ENCODE measurements around the gene GRAP. TPM values are rescaled to one million over a fixed set of nuclear protein-coding genes. Genes with fewer than 3 reads are reported as not detected.

Gene GRAP
- total RNA-seq, 1 experiment from 2014 or later = not detected

DNA sequence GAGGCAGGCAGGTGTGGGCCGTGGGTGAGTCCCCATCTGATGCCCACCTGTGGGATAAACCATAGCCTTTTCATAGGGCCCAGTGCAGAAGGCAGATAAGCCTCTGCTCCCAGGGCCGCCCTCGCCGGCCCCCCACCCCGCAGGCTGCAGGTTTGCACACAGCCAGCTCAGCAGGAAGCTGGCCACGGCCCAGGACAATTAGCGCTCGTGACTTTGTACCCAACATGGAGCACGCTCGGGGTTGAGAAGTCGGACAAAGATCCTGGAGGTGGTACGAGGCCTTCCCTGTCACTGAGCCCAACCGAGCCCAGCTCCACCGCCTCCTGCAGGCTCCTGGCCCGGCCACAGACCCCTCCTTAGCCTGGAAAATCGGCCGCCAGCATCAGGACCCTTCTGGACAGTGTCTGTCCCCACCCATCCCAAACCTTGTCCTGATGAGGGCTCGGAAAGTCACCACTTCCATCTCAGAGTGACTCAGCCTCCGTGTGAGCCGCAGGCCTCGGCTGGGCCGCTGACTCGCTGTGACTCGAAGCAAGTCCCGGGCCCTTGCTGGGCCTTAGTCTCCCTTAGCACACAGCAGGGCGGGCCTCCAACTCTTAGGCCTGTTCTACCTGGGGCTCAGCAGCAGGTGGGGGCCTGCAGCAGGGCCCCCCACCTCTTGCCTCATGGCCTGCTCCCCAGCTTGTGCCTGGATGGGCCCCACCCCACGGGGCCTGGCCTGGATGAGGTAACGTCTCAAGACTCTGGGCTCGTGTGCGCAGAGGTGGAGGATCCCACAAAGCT lies 64.9 kb downstream of the GRAP start:
- Histone ChIP-seq H4K20me1 (ENCODE audit: low read length) (no peaks in the 10 kb centered on the region), H3K4me3 (ENCODE audit: low read length) (no peak overlapping the region), H3K27ac (ENCODE audit: low read length) (peak overlapping the region; percentile 40), H3K9ac (ENCODE audit: low read length) (peak overlapping the region; percentile 54), H3K9me2 (replicated peaks; ENCODE audit: low read length) (no peaks in the 10 kb centered on the region), H3K4me2 (ENCODE audit: low read length) (no peak overlapping the region), H2AFZ (ENCODE audit: low read length) (peak overlapping the region; percentile 68), H3K36me3 (ENCODE audit: low read depth, low read length) (no peaks in the 10 kb centered on the region), H3K4me1 (ENCODE audit: insufficient read depth, low read length) (peaks cover 17% of the 10 kb centered on the region), H3K79me2 (ENCODE audit: low read length) (no peaks in the 10 kb centered on the region), H3F3A (ENCODE audit: low read length, unreplicated experiment) (no peaks in the 10 kb centered on the region), H3K27me3 (ENCODE audit: low read length) (no peaks in the 10 kb centered on the region), H3K9me3 (ENCODE audit: low read length) (no peaks in the 10 kb centered on the region)
- DNase-seq = peak; percentile 81
- intact Hi-C loops (cut with micrococcal nuclease) = no loop called here
- POLR2A ChIA-PET (ENCODE audit: unreplicated experiment) = no interaction called here
- CTCF ChIA-PET = no interaction called here
- no TSS peak for BruUV-seq (replicated peaks)
- peak; percentile 89 for ATAC-seq
- no peak for TF ChIP-seq EZH2 (IDR thresholded peaks at IDR 0.05; ENCODE audit: low read length, unreplicated experiment)
- no peak for TF ChIP-seq EZH2phosphoT487 (IDR thresholded peaks at IDR 0.05; ENCODE audit: borderline replicate concordance, low read length)
- TF ChIP-seq CTCF (conservative IDR thresholded peaks at IDR 0.05; ENCODE audit: low read depth, low read length) = no peak

- Histone ChIP-seq H3K9me2 (replicated peaks; ENCODE audit: low read length) (no peaks in the 10 kb centered on the region), H3K4me1 (ENCODE audit: insufficient read depth, low read length) (peaks cover 17% of the 10 kb centered on the region), H3K27ac (ENCODE audit: low read length) (peak overlapping the region; percentile 40), H3K27me3 (ENCODE audit: low read length) (no peaks in the 10 kb centered on the region), H3F3A (ENCODE audit: low read length, unreplicated experiment) (no peaks in the 10 kb centered on the region), H3K36me3 (ENCODE audit: low read depth, low read length) (no peaks in the 10 kb centered on the region), H3K4me2 (ENCODE audit: low read length) (no peak overlapping the region), H2AFZ (ENCODE audit: low read length) (peak overlapping the region; percentile 68), H3K4me3 (ENCODE audit: low read length) (no peak overlapping the region), H3K9ac (ENCODE audit: low read length) (0 out of 2 replicates have a peak overlapping the region, but pooled peaks have one; percentile 54), H4K20me1 (ENCODE audit: low read length) (no peaks in the 10 kb centered on the region), H3K79me2 (ENCODE audit: low read length) (no peaks in the 10 kb centered on the region), H3K9me3 (ENCODE audit: low read length) (no peaks in the 10 kb centered on the region)
- TF ChIP-seq EZH2 (IDR thresholded peaks at IDR 0.05; ENCODE audit: low read length, unreplicated experiment) = no peak
- no peak for TF ChIP-seq CTCF (conservative IDR thresholded peaks at IDR 0.05; ENCODE audit: low read depth, low read length)
- TF ChIP-seq EZH2phosphoT487 (IDR thresholded peaks at IDR 0.05; ENCODE audit: borderline replicate concordance, low read length) = no peak
- intact Hi-C loops (cut with micrococcal nuclease) = no loop called here
- ChIA-PET CTCF (no interaction called here), POLR2A (ENCODE audit: unreplicated experiment) (no interaction called here)
- no peak for DNase-seq
- peak; percentile 21 for ATAC-seq
- BruUV-seq (replicated peaks) = no TSS peak
Observed at GRCh38 chr17:18981335-18981641, 65.5 kb downstream of the GRAP start.

- no peak overlapping the region for H3K4me3 ChIP-seq (ENCODE audit: low read length)
- peaks cover 17% of the 10 kb centered on the region for H3K4me1 ChIP-seq (ENCODE audit: insufficient read depth, low read length)
- DNase-seq = no peak
- TF ChIP-seq EZH2 (IDR thresholded peaks at IDR 0.05; ENCODE audit: low read length, unreplicated experiment) (no peak), EZH2phosphoT487 (IDR thresholded peaks at IDR 0.05; ENCODE audit: borderline replicate concordance, low read length) (no peak), CTCF (conservative IDR thresholded peaks at IDR 0.05; ENCODE audit: low read depth, low read length) (no peak)
- H3K79me2 ChIP-seq (ENCODE audit: low read length) = no peaks in the 10 kb centered on the region
- ATAC-seq = no peak
- H3K9me3 ChIP-seq (ENCODE audit: low read length) = no peaks in the 10 kb centered on the region
- no peaks in the 10 kb centered on the region for H3F3A ChIP-seq (ENCODE audit: low read length, unreplicated experiment)
- CTCF ChIA-PET = no interaction called here
- H3K9ac ChIP-seq (ENCODE audit: low read length) = no peak overlapping the region
- H4K20me1 ChIP-seq (ENCODE audit: low read length) = no peaks in the 10 kb centered on the region
- no TSS peak for BruUV-seq (replicated peaks)
- H3K27me3 ChIP-seq (ENCODE audit: low read length) = no peaks in the 10 kb centered on the region
- no peaks in the 10 kb centered on the region for H3K9me2 ChIP-seq (replicated peaks; ENCODE audit: low read length)
- intact Hi-C loops (cut with micrococcal nuclease) = no loop called here
- H3K4me2 ChIP-seq (ENCODE audit: low read length) = no peak overlapping the region
- no peak overlapping the region for H3K27ac ChIP-seq (ENCODE audit: low read length)
- POLR2A ChIA-PET (ENCODE audit: unreplicated experiment) = no interaction called here
- H3K36me3 ChIP-seq (ENCODE audit: low read depth, low read length) = no peaks in the 10 kb centered on the region
- no peak overlapping the region for H2AFZ ChIP-seq (ENCODE audit: low read length)
Observed at GRCh38 chr17:18980682-18981334, 65.9 kb downstream of the GRAP start.
